ENCODE results near the gene BRAP. TPM values are rescaled to one million over a fixed set of nuclear protein-coding genes. Genes with fewer than 3 reads are reported as not detected.
"Not testable (repeated sequence)": the region's sequence is repeated elsewhere in the genome, so short reads cannot be mapped to it uniquely, and the experiment has no call there.

Gene BRAP
- total RNA-seq, 1 donor from 2014 or later: 6.2 TPM

DNA sequence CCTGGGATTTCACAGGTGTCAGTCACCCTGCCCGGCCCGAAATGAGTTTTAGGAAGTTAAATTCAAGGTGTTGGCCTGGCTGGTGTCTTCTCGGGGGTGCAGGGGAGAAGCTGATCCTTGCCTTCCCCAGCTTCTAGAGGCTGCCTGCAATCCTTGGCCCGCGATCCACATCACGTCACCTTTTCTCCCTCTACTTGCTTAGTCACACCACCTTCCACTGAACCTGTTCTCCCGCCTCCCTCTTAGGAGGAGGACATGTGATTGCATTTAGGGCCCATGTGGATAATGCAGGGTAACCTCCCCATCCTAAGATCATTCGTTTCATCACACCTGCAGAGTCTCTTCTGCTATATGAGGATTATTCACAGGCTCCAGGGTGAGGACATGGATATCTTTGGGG is 61.2 kb downstream of the BRAP start:
- no peaks in the 10 kb centered on the region for H3K27me3 ChIP-seq
- no peaks in the 10 kb centered on the region for H3K4me1 ChIP-seq
- intact Hi-C loops (cut with DNase I): no loop called here
- no peak overlapping the region for H3K27ac ChIP-seq
- H3K9me3 ChIP-seq: no peaks in the 10 kb centered on the region
- TF ChIP-seq, protein P1, sequence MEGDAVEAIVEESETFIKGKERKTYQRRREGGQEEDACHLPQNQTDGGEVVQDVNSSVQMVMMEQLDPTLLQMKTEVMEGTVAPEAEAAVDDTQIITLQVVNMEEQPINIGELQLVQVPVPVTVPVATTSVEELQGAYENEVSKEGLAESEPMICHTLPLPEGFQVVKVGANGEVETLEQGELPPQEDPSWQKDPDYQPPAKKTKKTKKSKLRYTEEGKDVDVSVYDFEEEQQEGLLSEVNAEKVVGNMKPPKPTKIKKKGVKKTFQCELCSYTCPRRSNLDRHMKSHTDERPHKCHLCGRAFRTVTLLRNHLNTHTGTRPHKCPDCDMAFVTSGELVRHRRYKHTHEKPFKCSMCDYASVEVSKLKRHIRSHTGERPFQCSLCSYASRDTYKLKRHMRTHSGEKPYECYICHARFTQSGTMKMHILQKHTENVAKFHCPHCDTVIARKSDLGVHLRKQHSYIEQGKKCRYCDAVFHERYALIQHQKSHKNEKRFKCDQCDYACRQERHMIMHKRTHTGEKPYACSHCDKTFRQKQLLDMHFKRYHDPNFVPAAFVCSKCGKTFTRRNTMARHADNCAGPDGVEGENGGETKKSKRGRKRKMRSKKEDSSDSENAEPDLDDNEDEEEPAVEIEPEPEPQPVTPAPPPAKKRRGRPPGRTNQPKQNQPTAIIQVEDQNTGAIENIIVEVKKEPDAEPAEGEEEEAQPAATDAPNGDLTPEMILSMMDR (IDR thresholded peaks at IDR 0.05): no peak
- no peak overlapping the region for H3K4me3 ChIP-seq
- H3K36me3 ChIP-seq: no peaks in the 10 kb centered on the region
- no peak for DNase-seq (ENCODE audit: low spot score in 2 of 2)

DNA sequence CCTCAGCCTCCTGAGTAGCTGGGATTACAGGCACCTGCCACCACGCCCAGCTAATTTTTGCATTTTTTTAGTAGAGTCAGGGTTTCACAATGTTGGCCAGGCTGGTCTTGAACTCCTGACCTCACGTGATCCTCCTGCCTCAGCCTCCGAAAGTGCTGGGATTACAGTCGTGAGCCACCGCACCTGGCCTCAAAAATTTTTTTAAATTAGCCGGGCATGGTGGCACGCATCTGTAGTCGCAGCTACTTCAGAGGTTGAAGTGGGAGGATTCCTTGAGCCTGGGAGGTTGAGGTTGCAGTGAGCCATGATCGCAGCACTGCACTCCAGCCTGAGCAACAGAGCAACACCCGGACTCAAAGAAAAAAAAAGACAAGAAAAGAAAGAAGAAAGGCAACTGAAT is 67.9 kb downstream of the BRAP start:
- H3K36me3 ChIP-seq; H3K27ac ChIP-seq; H3K27me3 ChIP-seq; H3K4me3 ChIP-seq; H3K9me3 ChIP-seq; intact Hi-C loops (cut with DNase I); H3K4me1 ChIP-seq; DNase-seq (ENCODE audit: low spot score in 2 of 2): not testable (repeated sequence)

DNA sequence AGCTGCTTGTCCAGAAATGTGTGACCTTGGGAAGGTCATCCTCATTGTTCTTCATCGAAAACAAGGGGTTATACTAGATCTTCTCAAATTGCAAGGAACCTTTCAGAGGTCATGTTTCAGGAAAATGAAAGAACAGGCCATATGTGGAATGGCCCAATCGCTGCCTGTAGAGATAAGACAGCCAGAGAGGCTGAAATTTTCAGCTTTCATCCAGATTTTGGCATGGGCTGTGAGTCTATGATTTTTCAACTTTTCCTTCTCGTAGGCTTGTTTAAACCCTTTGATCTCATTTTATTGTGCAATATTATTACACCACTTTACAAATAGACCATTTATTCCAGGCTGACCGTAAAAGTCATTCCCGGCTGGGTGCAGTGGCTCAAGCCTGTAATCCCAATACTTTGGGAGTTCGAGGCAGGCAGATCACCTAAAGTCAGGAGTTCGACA is 69.6 kb downstream of the BRAP start:
- TF ChIP-seq, protein P1 (IDR thresholded peaks at IDR 0.05): no peak
- Histone ChIP-seq H3K4me3 (no peak overlapping the region), H3K9me3 (no peaks in the 10 kb centered on the region), H3K27ac (no peak overlapping the region), H3K4me1 (no peaks in the 10 kb centered on the region), H3K27me3 (no peaks in the 10 kb centered on the region), H3K36me3 (no peaks in the 10 kb centered on the region)
- intact Hi-C loops (cut with DNase I): no loop called here
- no peak for DNase-seq (ENCODE audit: low spot score in 2 of 2)

DNA sequence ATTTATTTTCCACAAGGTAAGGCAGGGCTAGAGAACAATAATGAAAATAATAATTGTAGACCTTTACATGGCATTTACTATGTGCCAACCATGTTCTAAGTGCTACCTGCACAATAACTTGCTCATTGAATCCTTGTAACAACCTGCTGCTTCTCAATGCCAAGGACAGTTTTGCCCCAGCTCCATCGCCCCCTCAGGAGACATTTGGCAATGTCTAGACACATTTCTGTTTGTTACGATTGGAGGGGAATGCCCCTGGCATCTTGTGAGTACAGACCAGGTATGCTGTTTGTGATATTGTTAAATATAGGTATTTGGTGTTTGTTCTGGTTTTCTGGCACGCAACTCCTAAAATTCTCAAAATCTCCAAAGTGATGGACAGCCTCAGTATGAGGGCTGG is 78.5 kb downstream of the BRAP start:
- no peak for DNase-seq (ENCODE audit: low spot score in 2 of 2)
- no peak overlapping the region for H3K4me3 ChIP-seq
- TF ChIP-seq, protein P1 (IDR thresholded peaks at IDR 0.05): no peak
- H3K4me1 ChIP-seq: no peaks in the 10 kb centered on the region
- no peak overlapping the region for H3K27ac ChIP-seq
- intact Hi-C loops (cut with DNase I): no loop called here
- H3K9me3 ChIP-seq: no peaks in the 10 kb centered on the region
- no peaks in the 10 kb centered on the region for H3K27me3 ChIP-seq
- no peaks in the 10 kb centered on the region for H3K36me3 ChIP-seq

DNA sequence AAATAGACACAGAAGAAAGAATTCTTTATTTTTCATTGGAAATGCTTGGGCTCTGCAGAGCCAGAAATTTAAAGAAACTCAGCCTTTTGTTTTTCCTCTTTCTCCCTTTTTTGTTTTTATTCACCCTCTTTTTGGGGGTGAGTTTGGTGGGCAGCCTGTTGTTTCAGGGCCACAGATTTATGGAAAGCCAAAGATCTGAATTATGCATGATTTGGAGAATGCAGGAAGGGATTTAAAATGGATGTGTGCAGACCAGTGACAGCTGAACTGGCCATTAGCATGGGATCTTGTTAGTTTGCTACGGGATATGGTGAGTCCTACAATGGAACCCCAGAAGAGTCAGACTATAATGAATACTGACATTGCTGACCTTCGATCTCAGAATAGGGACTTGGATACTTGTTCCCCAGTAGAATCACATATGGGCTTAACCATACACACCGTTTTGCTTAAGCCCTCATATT is 79.0 kb downstream of the BRAP start:
- intact Hi-C loops (cut with DNase I): no loop called here
- H3K27ac ChIP-seq: no peak overlapping the region
- H3K4me3 ChIP-seq: no peak overlapping the region
- no peaks in the 10 kb centered on the region for H3K36me3 ChIP-seq
- no peaks in the 10 kb centered on the region for H3K9me3 ChIP-seq
- H3K27me3 ChIP-seq: no peaks in the 10 kb centered on the region
- TF ChIP-seq, protein P1 (IDR thresholded peaks at IDR 0.05): no peak
- no peak for DNase-seq (ENCODE audit: low spot score in 2 of 2)
- H3K4me1 ChIP-seq: no peaks in the 10 kb centered on the region

DNA sequence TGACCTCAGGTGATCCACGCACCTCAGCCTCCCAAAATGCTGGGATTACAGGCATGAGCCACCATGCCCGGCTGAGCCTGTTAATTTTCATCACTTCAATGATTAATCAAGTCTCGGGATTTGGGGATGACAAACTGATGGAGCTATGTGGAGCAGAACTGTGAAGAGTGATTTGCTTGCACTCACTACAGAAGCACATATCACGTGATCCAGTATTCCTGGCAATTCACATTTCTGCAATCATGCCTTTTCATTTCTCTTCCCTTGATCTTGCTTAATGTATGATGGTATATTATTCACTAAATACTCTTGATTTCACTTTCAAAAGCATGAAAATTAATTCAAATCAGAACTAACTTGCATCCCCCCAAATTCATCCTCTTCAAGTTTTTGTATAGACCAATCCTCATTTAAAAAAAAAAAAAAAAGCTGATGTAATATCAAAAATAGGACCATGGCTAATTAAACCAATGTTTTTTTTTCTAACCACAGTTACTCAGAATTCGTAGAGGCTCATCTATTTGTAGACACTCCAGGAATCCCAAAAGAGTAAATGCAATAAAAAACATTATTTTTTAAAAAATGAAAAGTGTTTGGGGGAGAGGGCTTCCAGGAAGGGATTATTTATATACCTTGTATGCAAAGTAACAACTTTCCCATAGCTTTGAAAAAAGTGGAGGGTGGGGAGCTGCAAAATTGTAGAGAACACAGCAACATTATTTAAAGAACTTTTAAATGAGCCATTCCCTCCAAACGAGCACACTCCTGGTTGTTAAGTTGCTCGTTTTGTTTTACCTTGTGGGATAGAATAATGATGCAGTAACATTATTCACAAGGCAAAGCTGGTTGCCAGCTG is 79.6 kb downstream of the BRAP start:
- DNase-seq (ENCODE audit: low spot score in 2 of 2): no peak
- H3K9me3 ChIP-seq: no peaks in the 10 kb centered on the region
- no peaks in the 10 kb centered on the region for H3K27me3 ChIP-seq
- TF ChIP-seq, protein P1 (IDR thresholded peaks at IDR 0.05): no peak
- H3K4me3 ChIP-seq: no peak overlapping the region
- intact Hi-C loops (cut with DNase I): no loop called here
- no peaks in the 10 kb centered on the region for H3K36me3 ChIP-seq
- no peaks in the 10 kb centered on the region for H3K4me1 ChIP-seq
- no peak overlapping the region for H3K27ac ChIP-seq

DNA sequence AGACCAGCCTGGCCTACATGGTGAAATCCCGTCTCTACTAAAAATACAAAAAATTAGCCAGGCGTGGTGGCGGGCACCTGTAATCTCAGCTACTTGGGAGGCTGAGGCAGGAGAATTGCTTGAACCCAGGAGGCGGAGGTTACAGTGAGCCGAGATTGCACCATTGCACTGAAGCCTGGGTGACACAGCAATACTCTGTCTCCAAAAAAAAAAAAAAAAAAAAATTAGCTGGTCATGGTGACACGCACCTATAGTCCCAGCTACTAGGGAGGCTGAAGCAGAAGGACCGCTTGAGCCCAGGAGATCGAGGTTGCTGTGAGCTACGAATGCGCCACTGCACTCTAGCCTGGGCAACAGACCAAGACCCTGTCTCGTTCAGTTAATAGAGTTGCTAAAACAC is 82.9 kb downstream of the BRAP start:
- H3K27ac ChIP-seq; DNase-seq (ENCODE audit: low spot score in 2 of 2); H3K36me3 ChIP-seq; H3K4me1 ChIP-seq; intact Hi-C loops (cut with DNase I); H3K9me3 ChIP-seq; H3K27me3 ChIP-seq; H3K4me3 ChIP-seq: not testable (repeated sequence)
